A673 (cell line): ENCODE data around the gene COL5A1. TPM values are rescaled to one million over a fixed set of nuclear protein-coding genes. Genes with fewer than 3 reads are reported as not detected.

Experiments used
- BruUV-seq: library from RNA; stranded (reverse); fragments of 400-500 nt; replicated peaks from 2 replicates; lab custom pipeline; 2021; lab: Mats Ljungman, UMichigan
- CTCF ChIA-PET: fragments of 300-600 bp; sonication (Branson Sonifier 250); formaldehyde crosslinking; loops from one replicate; lab custom pipeline; 2022; ENCODE audit warnings: antibody characterized with exemption; lab: Charles Lee
- POLR2A ChIA-PET: fragments of 300-600 bp; sonication (Branson Sonifier 250); formaldehyde crosslinking; loops from one replicate; lab custom pipeline; 2022; ENCODE audit warnings: antibody characterized with exemption; ENCODE audit not compliant: low non-redundant PET; lab: Charles Lee
- DNase-seq: peaks from one replicate; pipeline ENCODE4 v3.0.0-alpha.2; 2015; ENCODE audit warnings: low spot score
- H3K27ac ChIP-seq: fragments of 200-600 bp; sonication (generic); 2 replicates; pipeline ENCODE4 v1.5.1; 2016; ENCODE audit warnings: mixed run types, low read depth, mild to moderate bottlenecking, mixed read lengths, antibody characterized with exemption, low read length; ENCODE audit not compliant: poor library complexity, severe bottlenecking
- H3K27me3 ChIP-seq: fragments of 200-600 bp; sonication (generic); replicated peaks from 2 replicates; pipeline ENCODE4 v1.6.1; 2017; ENCODE audit warnings: mixed run types, low read depth, mild to moderate bottlenecking, mixed read lengths, antibody characterized with exemption, low read length; ENCODE audit not compliant: insufficient read depth, poor library complexity
- H3K36me3 ChIP-seq: fragments of 200-600 bp; sonication (generic); 2 replicates; pipeline ENCODE4 v1.6.1; 2016; ENCODE audit warnings: mixed run types, mild to moderate bottlenecking, mixed read lengths, antibody characterized with exemption, low read length; ENCODE audit not compliant: insufficient read depth, poor library complexity, severe bottlenecking
- H3K4me1 ChIP-seq: fragments of 200-600 bp; sonication (generic); 2 replicates; pipeline ENCODE4 v1.6.1; 2017; ENCODE audit warnings: mixed run types, mild to moderate bottlenecking, mixed read lengths, antibody characterized with exemption, low read length; ENCODE audit not compliant: insufficient read depth, poor library complexity, severe bottlenecking
- H3K4me3 ChIP-seq: fragments of 200-600 bp; sonication (generic); 2 replicates; pipeline ENCODE4 v1.5.1; 2016; ENCODE audit warnings: low read depth, mixed run types, mild to moderate bottlenecking, mixed read lengths, low read length; ENCODE audit not compliant: poor library complexity, severe bottlenecking
- H3K9me3 ChIP-seq: fragments of 200-600 bp; sonication (generic); 2 replicates; pipeline ENCODE4 v1.6.1; 2016; ENCODE audit warnings: mixed run types, low read depth, mild to moderate bottlenecking, mixed read lengths, antibody characterized with exemption, low read length; ENCODE audit not compliant: poor library complexity, severe bottlenecking
- EZH2 ChIP-seq: fragments of 200-600 bp; sonication (generic); IDR thresholded peaks from 2 replicates; pipeline ENCODE4 v1.6.1; 2017; ENCODE audit warnings: borderline replicate concordance, low read depth, mild to moderate bottlenecking, mixed read lengths, antibody characterized with exemption, low read length; ENCODE audit not compliant: poor library complexity, severe bottlenecking
- intact Hi-C: fragments of 100-400 bp; cut with micrococcal nuclease; formaldehyde crosslinking; loops from one replicate; pipeline ENCODE4 v1.10.0; 2022; ENCODE audit not compliant: unreplicated experiment
- total RNA-seq: library from RNA; stranded (reverse); gene quantifications from 2 replicates; pipeline ENCODE4 v1.2.3, GENCODE V29; 2021
- TF ChIP-seq, protein P1 (sequence below): fragments of 300-800, 200-600 bp; sonication (generic); conservative IDR thresholded peaks from 2 replicates; pipeline ENCODE4 v1.5.1; 2017; ENCODE audit warnings: low read depth, mild to moderate bottlenecking, antibody characterized with exemption, low read length, moderate library complexity, mixed read lengths

The COL5A1 gene
- total RNA-seq, 1 experiment from 2014 or later: 33.6 TPM

- BruUV-seq: no TSS peak
- Histone ChIP-seq H3K4me3 (no peak overlapping the region), H3K4me1 (no peaks in the 10 kb centered on the region), H3K36me3 (no peaks in the 10 kb centered on the region), H3K9me3 (no peaks in the 10 kb centered on the region), H3K27ac (no peak overlapping the region), H3K27me3 (no peaks in the 10 kb centered on the region)
- DNase-seq: no peak
- TF ChIP-seq EZH2: no peak
- TF ChIP-seq, protein P1, sequence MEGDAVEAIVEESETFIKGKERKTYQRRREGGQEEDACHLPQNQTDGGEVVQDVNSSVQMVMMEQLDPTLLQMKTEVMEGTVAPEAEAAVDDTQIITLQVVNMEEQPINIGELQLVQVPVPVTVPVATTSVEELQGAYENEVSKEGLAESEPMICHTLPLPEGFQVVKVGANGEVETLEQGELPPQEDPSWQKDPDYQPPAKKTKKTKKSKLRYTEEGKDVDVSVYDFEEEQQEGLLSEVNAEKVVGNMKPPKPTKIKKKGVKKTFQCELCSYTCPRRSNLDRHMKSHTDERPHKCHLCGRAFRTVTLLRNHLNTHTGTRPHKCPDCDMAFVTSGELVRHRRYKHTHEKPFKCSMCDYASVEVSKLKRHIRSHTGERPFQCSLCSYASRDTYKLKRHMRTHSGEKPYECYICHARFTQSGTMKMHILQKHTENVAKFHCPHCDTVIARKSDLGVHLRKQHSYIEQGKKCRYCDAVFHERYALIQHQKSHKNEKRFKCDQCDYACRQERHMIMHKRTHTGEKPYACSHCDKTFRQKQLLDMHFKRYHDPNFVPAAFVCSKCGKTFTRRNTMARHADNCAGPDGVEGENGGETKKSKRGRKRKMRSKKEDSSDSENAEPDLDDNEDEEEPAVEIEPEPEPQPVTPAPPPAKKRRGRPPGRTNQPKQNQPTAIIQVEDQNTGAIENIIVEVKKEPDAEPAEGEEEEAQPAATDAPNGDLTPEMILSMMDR: no peak
- ChIA-PET CTCF (no interaction called here), POLR2A (no interaction called here)
- intact Hi-C loops: no loop called here
These were observed 44.3 kb upstream of the COL5A1 start for GRCh38 chr9:134597041-134597913.

GRCh38 chr9:134597957-134598883 lies 43.4 kb upstream of the COL5A1 start:
- CTCF ChIA-PET: no interaction called here
- intact Hi-C loops: no loop called here
- Histone ChIP-seq H3K27me3 (no peaks in the 10 kb centered on the region), H3K27ac (no peak overlapping the region), H3K9me3 (no peaks in the 10 kb centered on the region), H3K4me1 (no peaks in the 10 kb centered on the region), H3K36me3 (no peaks in the 10 kb centered on the region), H3K4me3 (no peak overlapping the region)
- POLR2A ChIA-PET: no interaction called here
- DNase-seq: no peak
- no TSS peak for BruUV-seq
- TF ChIP-seq, protein P1: no peak
- no peak for TF ChIP-seq EZH2

- no peaks in the 10 kb centered on the region for H3K36me3 ChIP-seq
- H3K27me3 ChIP-seq: no peaks in the 10 kb centered on the region
- H3K4me1 ChIP-seq: no peaks in the 10 kb centered on the region
- ChIA-PET POLR2A (no interaction called here), CTCF (no interaction called here)
- no TSS peak for BruUV-seq
- no peak overlapping the region for H3K27ac ChIP-seq
- H3K9me3 ChIP-seq: no peaks in the 10 kb centered on the region
- DNase-seq: no peak
- TF ChIP-seq, protein P1: no peak
- TF ChIP-seq EZH2: no peak
- H3K4me3 ChIP-seq: no peak overlapping the region
- intact Hi-C loops: no loop called here
These were observed 42.7 kb upstream of the COL5A1 start for GRCh38 chr9:134598884-134599245.
